ENCODE results near the gene PIK3AP1. TPM values are rescaled to one million over a fixed set of nuclear protein-coding genes. Genes with fewer than 3 reads are reported as not detected.

The PIK3AP1 gene
- total RNA-seq, 1 experiment from 2014 or later = 1.7 TPM

- Mint-ChIP-seq H3K27me3 (ENCODE audit: low read depth) (no peaks in the 10 kb centered on the region), H3K9me3 (no peaks in the 10 kb centered on the region; a peak in 1 of 5 replicates), H3K4me3 (no peak overlapping the region), H3K27ac (0 out of 7 replicates have a peak overlapping the region, but pooled peaks of 1 of the 3 experiments have one; percentile 65), H3K4me1 (no peaks in the 10 kb centered on the region), H3K36me3 (ENCODE audit: insufficient read depth in 1 of 3, low read depth in 3 of 3) (no peaks in the 10 kb centered on the region; a peak in 1 of 7 replicates)
- no peak overlapping the region for H3K56ac ChIP-seq (ENCODE audit: insufficient read length, low read depth, low read length)
- H4K8ac ChIP-seq (replicated peaks; ENCODE audit: insufficient read length, low read depth, low read length) = no peak overlapping the region
- no peak overlapping the region for H4K91ac ChIP-seq (ENCODE audit: insufficient read length, low read depth, low read length)
- no peaks in the 10 kb centered on the region for H4K20me1 ChIP-seq (ENCODE audit: control insufficient read depth, insufficient read depth, insufficient read length)
- no peak for DNase-seq
- H3K27ac ChIP-seq (ENCODE audit: insufficient read length, low read depth, low read length) = no peak overlapping the region
- H3K18ac ChIP-seq (ENCODE audit: insufficient read length, low read depth, low read length) = no peak overlapping the region
- no peak overlapping the region for H3K9ac ChIP-seq (ENCODE audit: extremely low read depth, insufficient read length, low read length)
- H3K27me3 ChIP-seq (ENCODE audit: insufficient read depth, low read length) = no peaks in the 10 kb centered on the region
- no peak overlapping the region for H3K4ac ChIP-seq (ENCODE audit: low read depth, low read length)
- no peaks in the 10 kb centered on the region for H3K79me2 ChIP-seq (ENCODE audit: insufficient read depth, low read length)
- H2BK20ac ChIP-seq (ENCODE audit: low read depth, low read length, poor library complexity, severe bottlenecking) = no peak overlapping the region
- no peak overlapping the region for H2BK12ac ChIP-seq (ENCODE audit: insufficient read length, low read depth, low read length)
- no peak overlapping the region; the same call in 1 of the 2 replicates for H3K14ac ChIP-seq (ENCODE audit: insufficient read depth, low read length)
- peaks cover 2% of the 10 kb centered on the region for H3K79me1 ChIP-seq (ENCODE audit: insufficient read depth, low read depth, low read length, poor library complexity, severe bottlenecking)
- H3K4me1 ChIP-seq (ENCODE audit: insufficient read depth, low read length) = no peaks in the 10 kb centered on the region
- H3K23ac ChIP-seq (ENCODE audit: insufficient read length, low read depth, low read length) = no peak overlapping the region
- WGBS (ENCODE audit: extremely low coverage, insufficient read length, low lambda C conversion rate) = no CpG with 5 or more reads among the region's 19 CpGs
- no peak overlapping the region for H3T11ph ChIP-seq (ENCODE audit: low read length)
- no peak overlapping the region for H2BK5ac ChIP-seq (ENCODE audit: insufficient read length, low read length)
- no peak overlapping the region for H4K5ac ChIP-seq (ENCODE audit: insufficient read length, low read depth, low read length)
- H2AFZ ChIP-seq (ENCODE audit: low read length) = no peak overlapping the region
- H2BK120ac ChIP-seq (ENCODE audit: low read depth, low read length, poor library complexity, severe bottlenecking) = no peak overlapping the region
- no peaks in the 10 kb centered on the region for H3K23me2 ChIP-seq (ENCODE audit: insufficient read length, low read depth, low read length, poor library complexity, severe bottlenecking)
- no peak for TF ChIP-seq CTCF (conservative IDR thresholded peaks at IDR 0.05)
- no peak overlapping the region for H2AK5ac ChIP-seq (ENCODE audit: insufficient read length, low read length)
- no peak overlapping the region for H2BK15ac ChIP-seq (ENCODE audit: low read depth, low read length)
- no peak overlapping the region for H3K4me2 ChIP-seq (ENCODE audit: insufficient read depth, insufficient read length, low read length)
- no peaks in the 10 kb centered on the region for H3K9me3 ChIP-seq (ENCODE audit: control insufficient read depth, low read depth, low read length)
Observed at GRCh38 chr10:96709525-96709924, 10.8 kb downstream of the PIK3AP1 start.

All from H9 (cell line).